ENCODE results near the gene RPS27.
"Not testable (repeated sequence)": the region's sequence is repeated elsewhere in the genome, so short reads cannot be mapped to it uniquely, and the experiment has no call there.

GRCh38 chr1:154012543-154012942 is 22.0 kb downstream of the RPS27 start:
- not testable (repeated sequence) for TF ChIP-seq CTCF (IDR thresholded peaks at IDR 0.05); POLR2AphosphoS5 (IDR thresholded peaks at IDR 0.05; ENCODE audit: low read depth, low read length); REST (IDR thresholded peaks at IDR 0.05; ENCODE audit: insufficient read depth in 1 of 2, low read depth in 2 of 2, low read length in 1 of 2); TCF7L2 (IDR thresholded peaks at IDR 0.05; ENCODE audit: low read depth, low read length); SIN3A (IDR thresholded peaks at IDR 0.05; ENCODE audit: borderline replicate concordance, insufficient read depth, low read depth, low read length)
